ENCODE results near the gene ANTXR2.

Gene ANTXR2

DNA sequence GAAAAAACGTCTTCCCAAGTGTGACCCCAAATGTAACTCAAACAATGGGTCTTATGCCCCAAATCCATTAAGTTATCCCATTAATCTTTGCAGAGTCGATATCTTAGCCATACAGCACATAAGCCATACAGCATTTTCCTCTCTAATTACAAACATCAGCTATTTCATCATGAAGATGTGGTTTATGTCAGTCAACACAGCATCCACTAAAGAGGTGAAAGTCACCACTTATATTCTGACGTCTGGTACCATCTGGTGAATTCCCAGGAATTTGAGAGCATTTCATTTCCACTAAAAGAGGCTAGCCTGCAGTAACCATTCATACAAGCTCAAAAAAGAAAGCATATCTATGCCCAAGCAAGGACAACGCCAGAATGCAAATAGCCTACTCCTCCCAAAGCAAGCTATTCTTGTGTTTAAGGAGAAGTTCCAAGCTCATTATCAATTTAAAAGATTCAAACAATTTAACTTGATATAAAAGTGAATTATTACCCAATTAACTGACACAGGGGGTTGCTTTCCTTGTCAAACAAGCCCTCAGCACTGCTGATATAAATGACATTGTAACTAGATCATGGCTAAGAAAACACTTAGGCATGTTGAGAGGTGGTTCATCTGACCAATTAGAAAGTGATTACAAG is 203.3 kb downstream of the ANTXR2 start:
- no peaks in the 10 kb centered on the region for H3K36me3 ChIP-seq
- no peak overlapping the region for H3K4me3 ChIP-seq (ENCODE audit: low read depth, low read length)
- H3K27me3 ChIP-seq: no peaks in the 10 kb centered on the region
- DNase-seq: no peak
- peaks cover under 1% of the 10 kb centered on the region; the same call in 1 of the 2 replicates for H3K4me1 ChIP-seq
- no peaks in the 10 kb centered on the region for H3K9me3 ChIP-seq
- TF ChIP-seq, protein P1, sequence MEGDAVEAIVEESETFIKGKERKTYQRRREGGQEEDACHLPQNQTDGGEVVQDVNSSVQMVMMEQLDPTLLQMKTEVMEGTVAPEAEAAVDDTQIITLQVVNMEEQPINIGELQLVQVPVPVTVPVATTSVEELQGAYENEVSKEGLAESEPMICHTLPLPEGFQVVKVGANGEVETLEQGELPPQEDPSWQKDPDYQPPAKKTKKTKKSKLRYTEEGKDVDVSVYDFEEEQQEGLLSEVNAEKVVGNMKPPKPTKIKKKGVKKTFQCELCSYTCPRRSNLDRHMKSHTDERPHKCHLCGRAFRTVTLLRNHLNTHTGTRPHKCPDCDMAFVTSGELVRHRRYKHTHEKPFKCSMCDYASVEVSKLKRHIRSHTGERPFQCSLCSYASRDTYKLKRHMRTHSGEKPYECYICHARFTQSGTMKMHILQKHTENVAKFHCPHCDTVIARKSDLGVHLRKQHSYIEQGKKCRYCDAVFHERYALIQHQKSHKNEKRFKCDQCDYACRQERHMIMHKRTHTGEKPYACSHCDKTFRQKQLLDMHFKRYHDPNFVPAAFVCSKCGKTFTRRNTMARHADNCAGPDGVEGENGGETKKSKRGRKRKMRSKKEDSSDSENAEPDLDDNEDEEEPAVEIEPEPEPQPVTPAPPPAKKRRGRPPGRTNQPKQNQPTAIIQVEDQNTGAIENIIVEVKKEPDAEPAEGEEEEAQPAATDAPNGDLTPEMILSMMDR (IDR thresholded peaks at IDR 0.05; ENCODE audit: low read depth, low read length): no peak

DNA sequence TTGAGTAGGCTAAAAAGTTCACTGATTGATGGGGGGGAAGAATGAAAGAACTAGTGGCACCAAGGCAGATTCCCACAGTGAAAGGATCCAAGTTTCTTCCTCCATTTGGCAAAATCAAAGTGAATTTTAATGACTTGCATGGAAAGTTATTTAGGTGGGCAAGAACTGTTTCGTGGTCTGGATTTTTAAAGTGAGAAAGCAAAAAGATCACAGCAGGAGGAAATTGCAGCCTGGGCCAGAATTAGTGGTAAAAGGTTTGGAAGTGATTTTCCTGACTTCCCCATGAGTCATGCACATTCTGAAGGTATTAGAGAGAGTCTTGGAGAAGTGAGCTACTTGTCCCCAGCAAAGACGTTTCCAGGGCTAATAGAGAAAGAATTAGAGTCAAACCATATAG is 207.8 kb downstream of the ANTXR2 start:
- H3K27me3 ChIP-seq: no peaks in the 10 kb centered on the region
- H3K4me3 ChIP-seq (ENCODE audit: low read depth, low read length): no peak overlapping the region
- TF ChIP-seq, protein P1 (IDR thresholded peaks at IDR 0.05; ENCODE audit: low read depth, low read length): no peak
- DNase-seq: no peak
- no peaks in the 10 kb centered on the region for H3K9me3 ChIP-seq
- H3K4me1 ChIP-seq: peaks cover 5% of the 10 kb centered on the region
- H3K36me3 ChIP-seq: no peaks in the 10 kb centered on the region

DNA sequence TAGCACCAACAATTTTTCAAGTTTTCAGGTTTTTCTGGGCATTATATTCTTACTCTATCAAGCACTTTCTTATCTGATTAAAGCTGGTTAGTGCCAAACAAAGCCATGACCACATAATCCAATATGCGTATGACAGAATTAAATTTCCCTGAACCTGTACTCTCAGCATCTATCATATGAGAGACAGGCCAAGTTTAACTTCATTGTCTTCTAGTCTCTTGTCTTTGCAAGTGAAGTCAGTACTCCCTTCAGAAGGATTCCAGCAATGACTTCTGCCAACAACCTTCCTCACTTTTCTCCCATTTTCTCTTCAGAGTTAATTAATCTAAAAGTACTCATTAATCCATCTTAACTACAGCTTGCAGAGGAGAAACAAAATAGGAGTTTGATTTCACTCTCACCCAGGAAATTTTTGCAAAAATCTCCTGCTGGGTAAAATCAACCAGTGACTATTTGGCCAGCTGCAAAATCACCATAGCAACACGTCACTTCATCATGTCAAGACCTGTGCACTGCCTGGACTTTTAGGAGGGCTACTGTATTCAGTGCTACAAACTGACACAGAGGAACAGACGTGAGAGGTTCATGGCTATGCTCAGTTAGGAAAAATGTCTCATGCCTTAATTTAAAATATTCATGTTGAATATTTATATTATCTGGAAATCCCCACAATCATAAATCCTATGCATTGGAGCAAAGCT is 208.4 kb downstream of the ANTXR2 start:
- peaks cover 5% of the 10 kb centered on the region for H3K4me1 ChIP-seq
- TF ChIP-seq, protein P1 (IDR thresholded peaks at IDR 0.05; ENCODE audit: low read depth, low read length): no peak
- DNase-seq: no peak
- H3K27me3 ChIP-seq: no peaks in the 10 kb centered on the region
- H3K9me3 ChIP-seq: no peaks in the 10 kb centered on the region
- no peak overlapping the region for H3K4me3 ChIP-seq (ENCODE audit: low read depth, low read length)
- H3K36me3 ChIP-seq: no peaks in the 10 kb centered on the region

DNA sequence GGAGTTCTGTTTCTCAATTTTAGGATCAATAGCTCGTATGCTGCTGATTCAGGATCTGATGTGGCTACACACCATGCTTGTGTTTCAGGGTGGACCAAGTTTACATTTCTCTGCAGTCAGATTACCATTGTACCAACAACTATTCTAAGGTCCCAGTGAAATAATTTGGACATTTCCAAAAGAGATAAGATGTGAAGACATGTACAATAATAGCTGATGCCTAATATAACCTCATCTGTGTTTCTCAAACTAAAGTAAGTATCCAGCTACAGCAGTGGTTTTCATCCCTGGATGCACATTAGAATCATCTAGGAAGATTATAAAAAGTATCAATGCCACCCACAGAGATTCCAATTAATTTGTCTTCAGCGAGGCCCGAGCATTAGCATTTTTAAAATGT is 209.7 kb downstream of the ANTXR2 start:
- no peaks in the 10 kb centered on the region for H3K36me3 ChIP-seq
- TF ChIP-seq, protein P1 (IDR thresholded peaks at IDR 0.05; ENCODE audit: low read depth, low read length): no peak
- no peak overlapping the region for H3K4me3 ChIP-seq (ENCODE audit: low read depth, low read length)
- H3K27me3 ChIP-seq: no peaks in the 10 kb centered on the region
- DNase-seq: no peak
- peaks cover 5% of the 10 kb centered on the region for H3K4me1 ChIP-seq
- H3K9me3 ChIP-seq: no peaks in the 10 kb centered on the region

DNA sequence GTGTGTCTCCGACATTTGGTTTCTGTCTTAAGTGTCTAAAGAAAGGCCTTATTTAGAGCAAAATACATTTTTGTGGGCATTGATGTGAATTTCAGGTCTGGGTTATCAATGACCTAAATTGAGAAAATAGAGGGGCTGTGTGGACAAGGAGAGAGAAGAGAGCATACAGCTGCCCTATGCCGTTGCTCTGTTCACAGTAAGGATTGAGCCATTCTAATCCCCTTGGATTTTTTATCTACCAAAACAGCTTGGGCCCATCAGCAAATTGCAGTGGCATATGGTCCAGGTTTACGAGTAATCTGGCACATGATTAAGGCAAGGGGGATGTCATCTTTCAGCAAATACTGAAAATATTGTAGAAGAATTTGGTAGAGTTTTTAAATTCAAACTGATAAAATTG is 210.2 kb downstream of the ANTXR2 start:
- no peak for DNase-seq
- Histone ChIP-seq H3K4me3 (ENCODE audit: low read depth, low read length) (no peak overlapping the region), H3K4me1 (peaks cover 5% of the 10 kb centered on the region), H3K36me3 (no peaks in the 10 kb centered on the region), H3K9me3 (no peaks in the 10 kb centered on the region), H3K27me3 (no peaks in the 10 kb centered on the region)
- TF ChIP-seq, protein P1 (IDR thresholded peaks at IDR 0.05; ENCODE audit: low read depth, low read length): no peak

DNA sequence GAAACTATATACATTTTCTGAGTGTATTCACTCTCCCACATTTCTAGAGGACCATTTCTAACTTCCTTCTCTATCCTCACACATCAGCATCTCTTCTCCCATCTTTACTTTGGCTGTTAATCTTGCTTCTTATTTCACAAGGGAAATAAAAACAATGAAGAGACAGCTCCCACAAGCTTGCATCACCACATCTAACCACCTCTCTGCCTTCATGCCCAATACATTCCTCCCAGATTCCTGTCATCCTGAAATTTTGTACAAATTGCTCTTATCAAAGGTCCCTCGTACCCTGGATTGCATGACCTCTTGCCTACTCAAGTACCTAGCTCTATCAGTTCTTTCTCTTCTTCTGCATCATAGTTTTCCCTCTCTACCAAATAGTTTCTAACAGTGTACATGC is 215.2 kb downstream of the ANTXR2 start:
- Histone ChIP-seq H3K4me1 (no peaks in the 10 kb centered on the region; the same call in 1 of the 2 replicates), H3K27me3 (no peaks in the 10 kb centered on the region), H3K36me3 (no peaks in the 10 kb centered on the region), H3K9me3 (no peaks in the 10 kb centered on the region), H3K4me3 (ENCODE audit: low read depth, low read length) (no peak overlapping the region)
- DNase-seq: no peak
- TF ChIP-seq, protein P1 (IDR thresholded peaks at IDR 0.05; ENCODE audit: low read depth, low read length): no peak

Data from BE2C (cell line).